HUES64 (cell line): Measurements from ENCODE around the gene ENPP1.

Source experiments
- H3K27ac ChIP-seq: 2 replicates; pipeline ENCODE4 v1.7.0; 2013; ENCODE audit warnings: low read depth, low read length, inconsistent platforms
- H3K27me3 ChIP-seq: 2 replicates; pipeline ENCODE4 v1.6.1; 2013; ENCODE audit warnings: mild to moderate bottlenecking, low read length; ENCODE audit not compliant: insufficient read depth
- H3K36me3 ChIP-seq: 2 replicates; pipeline ENCODE4 v1.6.1; 2013; ENCODE audit warnings: mild to moderate bottlenecking, low read length; ENCODE audit not compliant: insufficient read depth
- H3K4me1 ChIP-seq: 2 replicates; pipeline ENCODE4 v1.6.1; 2013; ENCODE audit warnings: mild to moderate bottlenecking, low read length, moderate library complexity; ENCODE audit not compliant: insufficient read depth
- H3K4me3 ChIP-seq: 2 replicates; pipeline ENCODE4 v1.5.1; 2013; ENCODE audit warnings: mild to moderate bottlenecking, low read length, moderate library complexity
- H3K9ac ChIP-seq: 2 replicates; pipeline ENCODE4 v1.6.1; 2013; ENCODE audit warnings: mild to moderate bottlenecking, low read depth, low read length
- H3K9me3 ChIP-seq: 2 replicates; pipeline ENCODE4 v1.6.1; 2013; ENCODE audit warnings: low read depth, low read length; ENCODE audit not compliant: insufficient read depth
- WGBS: fragments of 150-250, 120-280 bp; methylation state at CpG from one replicate; pipeline ENCODE4 v1.1.7; 2013; ENCODE audit warnings: missing lambda C conversion rate; 5-methylcytosine and 5-hydroxymethylcytosine counted together

Gene ENPP1

GRCh38 chr6:131787079-131787478 lies 20.7 kb upstream of the ENPP1 start:
- Histone ChIP-seq H3K4me1 (peaks cover 8% of the 10 kb centered on the region), H3K36me3 (no peaks in the 10 kb centered on the region), H3K4me3 (no peak overlapping the region), H3K9me3 (no peaks in the 10 kb centered on the region), H3K27me3 (no peaks in the 10 kb centered on the region), H3K27ac (no peak overlapping the region), H3K9ac (no peak overlapping the region)

- Histone ChIP-seq H3K4me3 (no peak overlapping the region), H3K27ac (no peak overlapping the region), H3K27me3 (no peaks in the 10 kb centered on the region), H3K9ac (no peak overlapping the region), H3K9me3 (no peaks in the 10 kb centered on the region), H3K4me1 (peaks cover 16% of the 10 kb centered on the region), H3K36me3 (no peaks in the 10 kb centered on the region)
- WGBS = 94% methylated on average over 7 of the region's 8 CpGs
These were observed 19.8 kb upstream of the ENPP1 start for GRCh38 chr6:131787766-131788712.

GRCh38 chr6:131789219-131789618 lies 18.6 kb upstream of the ENPP1 start:
- no peak overlapping the region for H3K27ac ChIP-seq
- H3K9ac ChIP-seq = no peak overlapping the region
- peaks cover 16% of the 10 kb centered on the region for H3K4me1 ChIP-seq
- no peak overlapping the region for H3K4me3 ChIP-seq
- H3K27me3 ChIP-seq = no peaks in the 10 kb centered on the region
- 82% methylated on average over 1 of the region's 1 CpG for WGBS
- H3K36me3 ChIP-seq = no peaks in the 10 kb centered on the region
- no peaks in the 10 kb centered on the region for H3K9me3 ChIP-seq

DNA sequence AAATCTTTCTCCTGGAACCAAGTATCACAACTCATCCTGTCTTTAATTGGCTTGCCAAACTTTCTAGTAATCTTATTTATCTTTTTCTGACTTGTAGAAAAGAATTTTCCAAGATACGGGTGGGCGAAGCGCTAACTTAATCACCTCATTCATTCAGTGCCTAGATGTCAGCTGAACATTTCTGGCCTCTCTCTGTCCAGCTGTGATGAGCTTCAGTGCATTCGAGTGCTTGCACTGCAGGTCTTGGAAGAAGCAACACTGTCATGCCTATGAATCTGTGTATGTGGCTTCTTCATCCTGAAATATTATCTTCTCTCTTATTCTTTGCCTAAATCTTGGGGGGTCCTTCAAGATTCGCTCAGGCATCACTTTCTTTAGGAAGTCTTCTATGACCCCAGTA lies 16.3 kb upstream of the ENPP1 start:
- H3K27ac ChIP-seq = no peak overlapping the region
- no peaks in the 10 kb centered on the region for H3K27me3 ChIP-seq
- H3K4me3 ChIP-seq = no peak overlapping the region
- no peaks in the 10 kb centered on the region for H3K9me3 ChIP-seq
- no peak overlapping the region for H3K9ac ChIP-seq
- no peaks in the 10 kb centered on the region for H3K36me3 ChIP-seq
- WGBS = 95% methylated on average over 5 of the region's 5 CpGs
- peaks cover 21% of the 10 kb centered on the region for H3K4me1 ChIP-seq

DNA sequence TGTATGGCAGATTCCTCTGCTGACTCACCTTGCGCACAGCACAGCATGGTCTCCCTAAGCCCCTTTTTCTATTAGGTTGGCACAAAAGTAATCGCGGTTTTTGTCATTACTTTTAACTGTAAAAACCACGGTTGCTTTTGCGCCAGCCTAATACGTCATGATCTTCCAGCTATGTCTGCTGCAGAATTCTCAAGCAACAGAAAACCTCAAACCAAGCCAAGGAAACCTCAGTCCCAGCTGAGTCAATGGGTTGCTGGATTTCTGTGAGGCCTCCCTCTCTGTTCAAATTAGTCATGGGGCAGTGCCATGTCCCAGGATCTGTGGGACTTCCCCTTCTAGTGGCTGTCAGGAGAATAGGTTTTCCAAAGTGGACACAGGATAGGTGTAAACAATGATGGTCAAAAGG lies 15.7 kb upstream of the ENPP1 start:
- Histone ChIP-seq H3K9me3 (no peaks in the 10 kb centered on the region), H3K27me3 (no peaks in the 10 kb centered on the region), H3K27ac (no peak overlapping the region), H3K36me3 (no peaks in the 10 kb centered on the region), H3K4me1 (peaks cover 21% of the 10 kb centered on the region), H3K4me3 (no peak overlapping the region), H3K9ac (no peak overlapping the region)
- WGBS = 90% methylated on average over 6 of the region's 6 CpGs

- 43% methylated on average over 2 of the region's 2 CpGs for WGBS
These were observed 12.5 kb upstream of the ENPP1 start for GRCh38 chr6:131795366-131795765.

GRCh38 chr6:131802347-131802746 lies 5.5 kb upstream of the ENPP1 start:
- H3K27me3 ChIP-seq = peaks cover 19% of the 10 kb centered on the region
- no peak overlapping the region for H3K9ac ChIP-seq
- H3K4me3 ChIP-seq = no peak overlapping the region
- WGBS = 100% methylated on average over 1 of the region's 2 CpGs
- H3K9me3 ChIP-seq = 0 out of 2 replicates have a peak, but pooled peaks cover 3% of the 10 kb centered on the region
- peaks cover 7% of the 10 kb centered on the region; the same call in 1 of the 2 replicates for H3K4me1 ChIP-seq
- H3K36me3 ChIP-seq = no peaks in the 10 kb centered on the region
- H3K27ac ChIP-seq = no peak overlapping the region

More at GRCh38 chr6:131795366-131795765, 12.5 kb upstream of the ENPP1 start:
- no peaks in the 10 kb centered on the region for H3K9me3 ChIP-seq
- no peak overlapping the region for H3K27ac ChIP-seq
- H3K27me3 ChIP-seq = no peaks in the 10 kb centered on the region
- H3K4me1 ChIP-seq = peaks cover 21% of the 10 kb centered on the region
- H3K9ac ChIP-seq = no peak overlapping the region
- no peaks in the 10 kb centered on the region for H3K36me3 ChIP-seq
- no peak overlapping the region for H3K4me3 ChIP-seq

DNA sequence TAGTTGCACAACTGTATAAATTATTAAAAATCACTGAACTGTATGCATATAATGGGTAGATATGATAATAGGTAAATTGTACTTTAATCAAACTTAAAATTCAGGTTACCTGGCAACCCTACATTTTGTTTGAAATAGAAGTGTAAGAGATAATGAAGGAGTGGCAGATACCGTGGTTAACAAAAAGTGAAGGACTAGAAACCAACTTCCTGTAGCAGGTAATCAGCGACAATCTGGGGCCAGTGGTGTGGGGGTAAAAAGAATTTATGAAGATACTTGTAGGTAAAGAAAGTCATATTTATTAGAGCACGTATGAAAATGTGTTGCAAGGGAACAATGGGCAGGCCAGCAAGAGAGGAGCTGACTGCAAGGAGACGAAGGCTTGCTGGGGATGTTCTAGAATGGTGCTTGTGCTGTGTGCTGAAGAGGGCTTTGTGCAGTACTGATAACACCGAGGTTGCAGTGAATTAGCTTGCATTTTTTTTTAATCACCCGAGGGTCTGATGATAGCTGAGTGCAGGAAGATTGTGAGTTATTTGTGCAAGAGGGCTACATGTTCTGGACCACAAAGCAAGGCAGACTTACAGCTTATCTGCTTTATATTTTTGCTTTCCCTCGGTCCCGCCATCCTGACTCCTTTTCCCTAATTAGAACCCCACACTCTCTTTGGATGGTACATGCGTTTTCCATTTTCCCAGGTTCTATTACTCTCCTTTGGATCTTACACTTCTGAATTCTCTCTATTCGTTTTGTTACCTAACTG lies 4.6 kb upstream of the ENPP1 start:
- 0 out of 2 replicates have a peak, but pooled peaks cover 3% of the 10 kb centered on the region for H3K9me3 ChIP-seq
- H3K36me3 ChIP-seq = no peaks in the 10 kb centered on the region
- H3K4me1 ChIP-seq = peaks cover 7% of the 10 kb centered on the region; the same call in 1 of the 2 replicates
- no peak overlapping the region for H3K4me3 ChIP-seq
- no peak overlapping the region for H3K9ac ChIP-seq
- WGBS = 85% methylated on average over 10 of the region's 10 CpGs
- H3K27ac ChIP-seq = no peak overlapping the region
- H3K27me3 ChIP-seq = peaks cover 19% of the 10 kb centered on the region

DNA sequence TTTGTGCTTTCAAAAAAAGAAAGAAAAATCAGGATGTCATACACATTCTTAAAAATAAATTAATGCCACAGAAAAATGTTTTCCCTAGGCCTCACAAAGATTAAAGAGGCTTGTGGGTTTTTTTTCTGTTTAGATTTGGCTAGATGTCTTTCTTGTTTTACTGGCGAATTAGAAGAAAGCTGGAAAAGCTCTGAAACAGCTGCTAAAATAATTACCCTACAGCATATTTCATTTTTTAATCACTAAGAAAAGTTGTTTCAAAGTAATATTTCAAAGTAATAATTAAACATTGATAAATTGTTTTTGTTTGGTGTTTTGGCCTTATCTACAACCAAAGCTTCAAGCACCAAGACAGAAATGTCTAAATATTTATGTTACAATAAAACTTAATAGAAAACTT lies 3.7 kb upstream of the ENPP1 start:
- WGBS = no CpG with 5 or more reads among the region's 1 CpG
- Histone ChIP-seq H3K4me3 (no peak overlapping the region), H3K27me3 (peaks cover 28% of the 10 kb centered on the region), H3K9ac (no peak overlapping the region), H3K36me3 (no peaks in the 10 kb centered on the region), H3K9me3 (0 out of 2 replicates have a peak, but pooled peaks cover 3% of the 10 kb centered on the region), H3K27ac (no peak overlapping the region), H3K4me1 (peaks cover 11% of the 10 kb centered on the region; the same call in 1 of the 2 replicates)

DNA sequence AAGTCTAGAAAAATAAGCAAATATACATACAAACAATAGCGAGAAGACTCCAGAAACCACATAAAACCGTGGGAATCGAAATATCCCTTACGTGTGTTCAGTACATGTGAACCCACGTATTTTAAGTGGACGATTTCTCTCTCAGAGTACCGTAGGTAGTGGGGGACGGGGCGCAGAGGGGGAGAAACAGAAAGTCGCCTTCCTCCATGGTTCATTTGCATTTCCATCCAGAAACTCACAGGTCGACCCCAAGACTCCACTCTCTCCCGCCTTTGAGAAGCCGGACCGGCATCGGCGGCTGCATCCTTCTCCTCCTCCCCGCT lies 538 bp upstream of the ENPP1 start:
- Histone ChIP-seq H3K27ac (peak overlapping the region; percentile 77; the same call in 1 of the 2 replicates), H3K9me3 (0 out of 2 replicates have a peak, but pooled peaks cover 3% of the 10 kb centered on the region), H3K4me3 (peak overlapping the region; percentile 76), H3K4me1 (peaks cover 20% of the 10 kb centered on the region), H3K9ac (peak overlapping the region; percentile 65), H3K27me3 (peaks cover 31% of the 10 kb centered on the region), H3K36me3 (no peaks in the 10 kb centered on the region)
- 7% methylated on average over 17 of the region's 17 CpGs for WGBS
